Measurements from ENCODE around the gene ZDHHC14. TPM values are rescaled to one million over a fixed set of nuclear protein-coding genes. Genes with fewer than 3 reads are reported as not detected.

ZDHHC14 gene
- total RNA-seq, 4 donors from 2014 or later = 6.5 to 10.4 (median 8.0) TPM

- no peak for TF ChIP-seq CTCF (IDR thresholded peaks at IDR 0.05; ENCODE audit: low read depth)
Observed at GRCh38 chr6:157571269-157571668, 190.3 kb downstream of the ZDHHC14 start.

- TF ChIP-seq CTCF (IDR thresholded peaks at IDR 0.05; ENCODE audit: low read depth) = no peak
Observed at GRCh38 chr6:157571950-157572349, 191.0 kb downstream of the ZDHHC14 start.

GRCh38 chr6:157574851-157575424 lies 193.9 kb downstream of the ZDHHC14 start:
- TF ChIP-seq CTCF (IDR thresholded peaks at IDR 0.05; ENCODE audit: low read depth) = no peak

GRCh38 chr6:157575436-157576145 lies 194.6 kb downstream of the ZDHHC14 start:
- no peak for TF ChIP-seq CTCF (IDR thresholded peaks at IDR 0.05; ENCODE audit: low read depth)

GRCh38 chr6:157579467-157580031 lies 198.6 kb downstream of the ZDHHC14 start:
- TF ChIP-seq CTCF (IDR thresholded peaks at IDR 0.05; ENCODE audit: low read depth) = no peak

GRCh38 chr6:157584036-157584435 lies 203.0 kb downstream of the ZDHHC14 start:
- no peak for TF ChIP-seq CTCF (IDR thresholded peaks at IDR 0.05; ENCODE audit: low read depth)

GRCh38 chr6:157585274-157586087 lies 204.5 kb downstream of the ZDHHC14 start:
- TF ChIP-seq CTCF (IDR thresholded peaks at IDR 0.05; ENCODE audit: low read depth) = no peak
